Neural progenitor cell (in vitro differentiated cells): ENCODE measurements around the gene RORC.

Experiments
- EZH2 ChIP-seq: fragments of 200-600 bp; sonication (generic); IDR thresholded peaks from 2 replicates; pipeline ENCODE4 v1.6.1; 2017; ENCODE audit warnings: antibody characterized with exemption, mild to moderate bottlenecking, moderate library complexity
- EZH2phosphoT487 ChIP-seq: fragments of 200-600 bp; sonication (generic); IDR thresholded peaks from 2 replicates; pipeline ENCODE4 v1.6.1; 2017; ENCODE audit warnings: antibody characterized with exemption
- TF ChIP-seq, protein P1 (sequence below): fragments of 200-600 bp; sonication (generic); IDR thresholded peaks from 2 replicates; pipeline ENCODE4 v1.5.1; 2017; ENCODE audit warnings: antibody characterized with exemption, mild to moderate bottlenecking

DNA sequence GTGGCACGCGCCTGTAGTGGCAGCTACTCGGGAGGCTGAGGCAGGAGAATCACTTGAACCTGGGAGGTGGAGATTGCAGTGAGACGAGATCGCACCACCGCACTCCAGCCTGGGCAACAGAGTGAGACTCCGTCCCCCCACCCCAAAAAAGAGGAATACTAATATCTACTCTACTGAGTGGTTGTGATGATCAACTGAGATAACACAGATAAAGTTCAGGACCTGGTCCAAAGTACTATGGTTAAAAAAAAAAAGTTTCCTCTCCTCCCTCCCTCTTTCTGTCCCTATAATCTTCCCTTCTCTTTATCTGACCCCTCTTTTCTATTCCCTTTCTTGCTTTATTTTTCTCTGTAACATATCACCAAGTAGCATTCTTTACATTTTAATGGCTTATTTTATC, 4.0 kb upstream of the RORC start:
- TF ChIP-seq, protein P1, sequence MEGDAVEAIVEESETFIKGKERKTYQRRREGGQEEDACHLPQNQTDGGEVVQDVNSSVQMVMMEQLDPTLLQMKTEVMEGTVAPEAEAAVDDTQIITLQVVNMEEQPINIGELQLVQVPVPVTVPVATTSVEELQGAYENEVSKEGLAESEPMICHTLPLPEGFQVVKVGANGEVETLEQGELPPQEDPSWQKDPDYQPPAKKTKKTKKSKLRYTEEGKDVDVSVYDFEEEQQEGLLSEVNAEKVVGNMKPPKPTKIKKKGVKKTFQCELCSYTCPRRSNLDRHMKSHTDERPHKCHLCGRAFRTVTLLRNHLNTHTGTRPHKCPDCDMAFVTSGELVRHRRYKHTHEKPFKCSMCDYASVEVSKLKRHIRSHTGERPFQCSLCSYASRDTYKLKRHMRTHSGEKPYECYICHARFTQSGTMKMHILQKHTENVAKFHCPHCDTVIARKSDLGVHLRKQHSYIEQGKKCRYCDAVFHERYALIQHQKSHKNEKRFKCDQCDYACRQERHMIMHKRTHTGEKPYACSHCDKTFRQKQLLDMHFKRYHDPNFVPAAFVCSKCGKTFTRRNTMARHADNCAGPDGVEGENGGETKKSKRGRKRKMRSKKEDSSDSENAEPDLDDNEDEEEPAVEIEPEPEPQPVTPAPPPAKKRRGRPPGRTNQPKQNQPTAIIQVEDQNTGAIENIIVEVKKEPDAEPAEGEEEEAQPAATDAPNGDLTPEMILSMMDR: no peak
- TF ChIP-seq EZH2phosphoT487 (no peak), EZH2 (no peak)
